C4-2B (cell line): ENCODE results near the gene LAD1.

Source experiments
- CTCF ChIP-seq: fragments of 450-650 bp; conservative IDR thresholded peaks from 2 replicates; pipeline ENCODE4 v1.5.1; 2017; ENCODE audit warnings: mild to moderate bottlenecking
- ZFX ChIP-seq: fragments of 450-650 bp; IDR thresholded peaks from 2 replicates; pipeline ENCODE4 v1.6.1; 2017

GRCh38 chr1:201346987-201347386 lies 52.1 kb downstream of the LAD1 start:
- no peak for TF ChIP-seq CTCF
- no peak for TF ChIP-seq ZFX
